Type B pancreatic cell (in vitro differentiated cells): ENCODE measurements around the gene RBBP5. TPM values are rescaled to one million over a fixed set of nuclear protein-coding genes. Genes with fewer than 3 reads are reported as not detected.

Experiments
- DNase-seq: peaks from one replicate; pipeline ENCODE4 v3.0.0; 2021; ENCODE audit warnings: mixed read lengths; ENCODE audit not compliant: unreplicated experiment; ENCODE audit errors: extremely low spot score
- H3K27ac Mint-ChIP-seq: 2 replicates; pipeline ENCODE4 v1.8.0; 2021; ENCODE audit warnings: mild to moderate bottlenecking, mixed read lengths
- H3K27me3 Mint-ChIP-seq: 2 replicates; pipeline ENCODE4 v1.8.0; 2021; ENCODE audit warnings: mixed read lengths
- H3K36me3 Mint-ChIP-seq: 2 replicates; pipeline ENCODE4 v1.8.0; 2021; ENCODE audit warnings: mixed read lengths
- H3K4me1 Mint-ChIP-seq: one replicate; pipeline ENCODE4 v1.8.0; 2021; ENCODE audit warnings: mixed read lengths; ENCODE audit not compliant: unreplicated experiment
- H3K4me3 Mint-ChIP-seq: 2 replicates; pipeline ENCODE4 v1.8.0; 2021; ENCODE audit warnings: mild to moderate bottlenecking, mixed read lengths
- H3K9me3 Mint-ChIP-seq: 2 replicates; pipeline ENCODE4 v1.8.0; 2021; ENCODE audit warnings: mixed read lengths
- CTCF ChIP-seq: fragments of 200-600 bp; sonication (generic); conservative IDR thresholded peaks from 2 replicates; pipeline ENCODE4 v1.5.0; 2021; ENCODE audit warnings: antibody characterized with exemption, mild to moderate bottlenecking
- total RNA-seq: library from RNA; stranded (reverse); gene quantifications from 2 replicates; pipeline ENCODE4 v1.2.1, GENCODE V29; 2021; ENCODE audit warnings: low replicate concordance

The RBBP5 gene
- total RNA-seq, 1 donor from 2014 or later = 21.4 TPM

- Mint-ChIP-seq H3K9me3 (no peaks in the 10 kb centered on the region), H3K36me3 (no peaks in the 10 kb centered on the region), H3K4me3 (no peak overlapping the region), H3K4me1 (peaks cover 5% of the 10 kb centered on the region), H3K27me3 (peaks cover 37% of the 10 kb centered on the region), H3K27ac (no peak overlapping the region)
- no peak for TF ChIP-seq CTCF
- DNase-seq = no peak
These were observed 64.7 kb downstream of the RBBP5 start for GRCh38 chr1:205056956-205057568.

GRCh38 chr1:205056188-205056611 is 65.6 kb downstream of the RBBP5 start:
- no peaks in the 10 kb centered on the region for H3K9me3 Mint-ChIP-seq
- H3K36me3 Mint-ChIP-seq = no peaks in the 10 kb centered on the region
- no peak for DNase-seq
- H3K4me3 Mint-ChIP-seq = no peak overlapping the region
- H3K27me3 Mint-ChIP-seq = peaks cover 39% of the 10 kb centered on the region
- no peak overlapping the region for H3K27ac Mint-ChIP-seq
- no peak for TF ChIP-seq CTCF
- H3K4me1 Mint-ChIP-seq = no peaks in the 10 kb centered on the region

- no peak for TF ChIP-seq CTCF
- no peaks in the 10 kb centered on the region for H3K36me3 Mint-ChIP-seq
- no peak overlapping the region for H3K27ac Mint-ChIP-seq
- no peak for DNase-seq
- H3K9me3 Mint-ChIP-seq = no peaks in the 10 kb centered on the region
- H3K4me3 Mint-ChIP-seq = no peak overlapping the region
- H3K27me3 Mint-ChIP-seq = peaks cover 52% of the 10 kb centered on the region
- no peaks in the 10 kb centered on the region for H3K4me1 Mint-ChIP-seq
These were observed 67.8 kb downstream of the RBBP5 start for GRCh38 chr1:205054013-205054412.

GRCh38 chr1:205053296-205053695 is 68.5 kb downstream of the RBBP5 start:
- Mint-ChIP-seq H3K36me3 (no peaks in the 10 kb centered on the region), H3K4me1 (no peaks in the 10 kb centered on the region), H3K27me3 (peaks cover 56% of the 10 kb centered on the region), H3K4me3 (no peak overlapping the region), H3K9me3 (no peaks in the 10 kb centered on the region), H3K27ac (no peak overlapping the region)
- no peak for DNase-seq
- TF ChIP-seq CTCF = no peak

GRCh38 chr1:205052690-205053089 is 69.1 kb downstream of the RBBP5 start:
- TF ChIP-seq CTCF = no peak
- no peaks in the 10 kb centered on the region for H3K9me3 Mint-ChIP-seq
- no peak overlapping the region for H3K4me3 Mint-ChIP-seq
- H3K4me1 Mint-ChIP-seq = no peaks in the 10 kb centered on the region
- H3K27me3 Mint-ChIP-seq = peaks cover 61% of the 10 kb centered on the region
- H3K36me3 Mint-ChIP-seq = no peaks in the 10 kb centered on the region
- DNase-seq = no peak
- H3K27ac Mint-ChIP-seq = no peak overlapping the region

- Mint-ChIP-seq H3K27ac (no peak overlapping the region), H3K9me3 (no peaks in the 10 kb centered on the region), H3K4me3 (no peak overlapping the region), H3K27me3 (peaks cover 69% of the 10 kb centered on the region), H3K4me1 (no peaks in the 10 kb centered on the region), H3K36me3 (no peaks in the 10 kb centered on the region)
- no peak for TF ChIP-seq CTCF
- no peak for DNase-seq
These were observed 72.3 kb downstream of the RBBP5 start for GRCh38 chr1:205049479-205049878.
